HG03520 (cell line): ENCODE measurements around the gene SHFL.

ENCODE experiments used
- ATAC-seq: cut with Tn5 transposase; IDR thresholded peaks from one replicate; pipeline ENCODE4 v1.9.1; 2021; ENCODE audit warnings: mild to moderate bottlenecking, moderate library complexity; ENCODE audit not compliant: unreplicated experiment

Gene SHFL

DNA sequence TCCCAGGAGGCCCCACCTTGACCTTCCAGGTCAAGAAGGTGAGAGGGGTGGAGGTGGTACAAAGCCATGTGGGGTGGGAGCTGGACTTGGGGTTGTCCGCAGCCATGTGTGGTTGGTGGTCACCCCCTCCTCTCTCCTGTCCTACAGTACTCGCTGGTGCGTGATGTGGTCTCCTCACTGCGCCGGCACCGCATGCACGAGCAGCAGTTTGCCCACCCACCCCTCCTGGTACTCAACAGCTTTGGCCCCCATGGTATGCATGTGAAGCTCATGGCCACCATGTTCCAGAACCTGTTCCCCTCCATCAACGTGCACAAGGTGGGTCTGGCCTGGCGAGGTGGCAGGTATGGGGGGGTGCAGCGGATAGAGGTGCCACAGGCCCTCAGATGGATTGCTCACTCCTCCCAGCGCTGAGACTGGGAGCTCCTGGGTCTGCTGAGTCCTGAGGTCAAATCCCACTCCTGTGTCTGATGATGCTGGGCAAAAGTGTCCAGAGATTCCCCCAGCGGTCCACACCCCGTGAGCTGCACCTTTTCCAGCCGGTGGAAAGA is 21.8 kb downstream of the SHFL start:
- no peak for ATAC-seq

DNA sequence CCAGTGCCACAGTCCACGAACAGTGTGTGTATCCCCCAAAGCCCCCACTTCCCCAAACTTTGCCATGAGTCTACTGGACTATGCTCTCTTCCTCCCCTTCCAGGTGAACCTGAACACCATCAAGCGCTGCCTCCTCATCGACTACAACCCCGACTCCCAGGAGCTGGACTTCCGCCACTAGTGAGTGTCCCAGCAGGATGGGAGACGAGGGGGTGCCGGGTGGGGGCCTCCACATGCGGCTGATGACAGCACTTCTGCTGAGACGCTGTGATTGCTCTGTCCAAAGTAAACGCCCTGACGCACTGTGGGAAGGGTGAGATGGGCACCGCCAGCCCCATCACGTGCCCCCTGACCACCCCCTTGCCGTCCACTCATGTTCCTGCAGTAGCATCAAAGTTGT is 23.4 kb downstream of the SHFL start:
- no peak for ATAC-seq

DNA sequence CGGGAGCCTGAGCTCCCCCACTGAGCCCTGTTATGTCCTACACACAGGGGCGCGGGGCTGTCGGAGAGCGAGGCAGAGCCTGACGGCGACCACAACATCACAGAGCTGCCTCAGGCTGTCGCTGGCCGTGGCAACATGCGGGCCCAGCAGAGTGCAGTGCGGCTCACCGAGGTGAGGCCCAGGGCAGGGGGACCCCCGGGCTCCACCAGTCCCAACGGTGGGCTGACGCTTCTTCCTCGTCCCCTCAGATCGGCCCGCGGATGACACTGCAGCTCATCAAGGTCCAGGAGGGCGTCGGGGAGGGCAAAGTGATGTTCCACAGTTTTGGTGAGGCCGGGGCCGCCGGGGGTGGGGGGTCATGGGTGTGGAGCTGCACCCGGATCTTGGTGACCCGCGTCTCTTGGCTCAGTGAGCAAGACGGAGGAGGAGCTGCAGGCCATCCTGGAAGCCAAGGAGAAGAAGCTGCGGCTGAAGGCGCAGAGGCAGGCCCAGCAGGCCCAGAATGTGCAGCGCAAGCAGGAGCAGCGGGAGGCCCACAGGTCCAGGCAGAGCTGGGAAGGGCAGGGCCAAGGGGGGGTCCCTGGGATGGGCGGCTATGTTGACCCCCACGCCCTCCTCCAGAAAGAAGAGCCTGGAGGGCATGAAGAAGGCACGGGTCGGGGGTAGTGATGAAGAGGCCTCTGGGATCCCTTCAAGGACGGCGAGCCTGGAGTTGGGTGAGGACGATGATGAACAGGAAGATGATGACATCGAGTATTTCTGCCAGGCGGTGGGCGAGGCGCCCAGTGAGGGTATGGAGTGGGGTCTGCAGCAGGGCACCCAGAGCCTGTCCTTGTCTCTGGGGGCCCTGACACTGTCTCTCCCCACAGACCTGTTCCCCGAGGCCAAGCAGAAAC is 24.2 kb downstream of the SHFL start:
- no peak for ATAC-seq

DNA sequence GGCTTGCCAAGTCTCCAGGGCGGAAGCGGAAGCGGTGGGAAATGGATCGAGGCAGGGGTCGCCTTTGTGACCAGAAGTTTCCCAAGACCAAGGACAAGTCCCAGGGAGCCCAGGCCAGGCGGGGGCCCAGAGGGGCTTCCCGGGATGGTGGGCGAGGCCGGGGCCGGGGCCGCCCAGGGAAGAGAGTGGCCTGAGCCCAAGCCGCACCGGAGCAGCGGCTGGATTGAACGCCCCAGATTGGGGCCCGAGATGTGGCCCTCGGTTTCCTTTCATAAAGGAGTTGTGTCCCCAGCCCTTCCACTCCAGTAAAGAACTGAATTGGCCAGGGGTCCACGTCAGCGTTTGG is 24.8 kb downstream of the SHFL start:
- no peak for ATAC-seq

DNA sequence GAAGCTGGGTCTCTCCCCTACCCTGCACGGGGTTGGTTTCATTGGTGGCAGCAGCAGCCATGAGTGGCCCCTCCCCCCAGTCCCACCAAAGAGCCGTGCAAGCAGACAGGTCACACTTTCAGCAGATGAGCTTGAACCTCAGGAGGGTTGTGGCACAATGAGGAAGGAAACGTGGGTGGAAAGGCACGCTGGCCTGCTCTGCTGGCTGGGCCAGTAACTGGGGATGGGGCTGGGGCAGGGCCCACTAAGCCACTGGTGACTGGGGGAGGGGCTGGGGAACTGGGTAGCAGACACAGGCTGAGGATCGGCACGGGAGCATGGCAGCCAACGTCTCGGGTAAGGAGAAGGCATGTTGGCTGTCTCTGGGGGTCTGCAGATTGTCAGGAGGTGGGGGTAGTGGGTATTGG is 25.3 kb downstream of the SHFL start, which contains the start of gene P2RY11:
P2RY11 (plus strand) TSS at position 289 of the 407 bp plus-strand sequence; CDS start at position 318, 29 bp downstream.
- no peak for ATAC-seq

DNA sequence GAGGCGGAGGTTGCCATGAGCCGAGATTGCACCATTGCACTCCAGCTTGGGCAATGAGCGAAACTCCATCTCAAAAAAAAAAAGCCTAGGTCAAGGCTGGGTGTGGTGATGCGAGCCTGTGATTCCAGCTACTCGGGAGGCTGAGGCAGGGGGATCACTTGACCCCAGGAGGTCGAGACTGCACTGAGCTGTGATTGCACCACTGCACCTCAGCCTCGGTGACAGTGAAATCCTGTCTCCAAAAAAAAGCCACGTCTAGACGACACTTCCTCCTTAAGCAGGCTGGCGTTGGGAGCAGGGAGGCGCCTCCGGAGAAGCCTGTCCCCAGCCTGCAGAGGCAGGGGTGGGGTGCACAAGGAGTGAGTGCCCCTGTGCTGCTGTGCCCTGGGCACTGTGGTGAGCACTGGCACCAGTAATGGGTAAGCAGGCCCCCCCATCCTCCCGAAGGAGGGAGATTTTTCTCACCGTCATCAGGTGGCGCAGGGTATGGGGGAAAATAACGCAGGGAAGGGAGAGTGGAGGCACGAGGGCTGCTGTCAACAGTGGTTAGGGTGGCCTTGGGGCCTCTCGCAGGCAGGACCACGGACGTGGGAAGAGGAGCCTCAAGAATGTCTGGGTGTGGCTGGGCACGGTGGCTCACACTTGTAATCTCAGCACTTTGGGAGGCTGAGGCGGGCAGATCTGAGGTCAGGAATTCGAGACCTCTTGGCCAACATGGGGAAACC is 26.1 kb downstream of the SHFL start:
- no peak for ATAC-seq

DNA sequence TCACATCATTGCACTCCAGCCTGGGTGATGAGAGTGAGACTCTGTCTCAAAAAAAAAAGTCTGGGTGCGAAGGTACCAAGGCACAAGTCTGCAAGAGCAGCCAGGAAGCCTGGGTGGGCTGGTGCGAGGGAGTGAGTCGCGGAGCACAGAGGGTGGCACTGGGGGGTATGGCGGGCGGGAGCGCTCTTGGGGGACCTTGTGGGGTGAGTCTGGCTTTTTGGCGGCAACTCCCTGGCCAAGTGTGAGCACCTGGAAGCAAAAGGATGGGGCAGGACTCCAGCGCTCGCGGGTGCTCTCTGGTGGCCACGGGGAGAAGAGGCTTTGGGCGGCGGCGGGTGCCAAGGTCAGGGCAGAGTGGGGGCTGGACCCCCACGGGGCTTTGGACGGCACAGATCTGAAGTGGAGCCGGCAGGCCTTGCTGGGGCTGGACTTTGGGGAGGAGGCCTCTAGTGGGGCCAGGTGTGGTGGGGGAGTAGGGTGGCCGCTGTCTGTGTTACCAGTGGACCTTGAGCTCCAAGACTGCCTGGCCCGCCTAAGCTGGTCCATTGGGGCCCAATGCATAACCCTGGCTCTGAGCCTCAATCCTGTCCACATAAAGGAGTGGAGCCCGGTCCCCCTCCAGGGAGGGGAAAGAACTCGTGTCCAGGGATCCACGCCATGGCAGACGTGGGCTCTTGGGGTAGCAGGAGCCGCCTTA is 26.9 kb downstream of the SHFL start:
- no peak for ATAC-seq

DNA sequence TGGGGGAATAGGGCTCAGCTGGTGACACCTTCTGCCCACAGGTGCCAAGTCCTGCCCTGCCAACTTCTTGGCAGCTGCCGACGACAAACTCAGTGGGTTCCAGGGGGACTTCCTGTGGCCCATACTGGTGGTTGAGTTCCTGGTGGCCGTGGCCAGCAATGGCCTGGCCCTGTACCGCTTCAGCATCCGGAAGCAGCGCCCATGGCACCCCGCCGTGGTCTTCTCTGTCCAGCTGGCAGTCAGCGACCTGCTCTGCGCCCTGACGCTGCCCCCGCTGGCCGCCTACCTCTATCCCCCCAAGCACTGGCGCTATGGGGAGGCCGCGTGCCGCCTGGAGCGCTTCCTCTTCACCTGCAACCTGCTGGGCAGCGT is 27.5 kb downstream of the SHFL start:
- ATAC-seq = no peak

DNA sequence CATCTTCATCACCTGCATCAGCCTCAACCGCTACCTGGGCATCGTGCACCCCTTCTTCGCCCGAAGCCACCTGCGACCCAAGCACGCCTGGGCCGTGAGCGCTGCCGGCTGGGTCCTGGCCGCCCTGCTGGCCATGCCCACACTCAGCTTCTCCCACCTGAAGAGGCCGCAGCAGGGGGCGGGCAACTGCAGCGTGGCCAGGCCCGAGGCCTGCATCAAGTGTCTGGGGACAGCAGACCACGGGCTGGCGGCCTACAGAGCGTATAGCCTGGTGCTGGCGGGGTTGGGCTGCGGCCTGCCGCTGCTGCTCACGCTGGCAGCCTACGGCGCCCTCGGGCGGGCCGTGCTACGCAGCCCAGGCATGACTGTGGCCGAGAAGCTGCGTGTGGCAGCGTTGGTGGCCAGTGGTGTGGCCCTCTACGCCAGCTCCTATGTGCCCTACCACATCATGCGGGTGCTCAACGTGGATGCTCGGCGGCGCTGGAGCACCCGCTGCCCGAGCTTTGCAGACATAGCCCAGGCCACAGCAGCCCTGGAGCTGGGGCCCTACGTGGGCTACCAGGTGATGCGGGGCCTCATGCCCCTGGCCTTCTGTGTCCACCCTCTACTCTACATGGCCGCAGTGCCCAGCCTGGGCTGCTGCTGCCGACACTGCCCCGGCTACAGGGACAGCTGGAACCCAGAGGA is 28.0 kb downstream of the SHFL start:
- no peak for ATAC-seq

DNA sequence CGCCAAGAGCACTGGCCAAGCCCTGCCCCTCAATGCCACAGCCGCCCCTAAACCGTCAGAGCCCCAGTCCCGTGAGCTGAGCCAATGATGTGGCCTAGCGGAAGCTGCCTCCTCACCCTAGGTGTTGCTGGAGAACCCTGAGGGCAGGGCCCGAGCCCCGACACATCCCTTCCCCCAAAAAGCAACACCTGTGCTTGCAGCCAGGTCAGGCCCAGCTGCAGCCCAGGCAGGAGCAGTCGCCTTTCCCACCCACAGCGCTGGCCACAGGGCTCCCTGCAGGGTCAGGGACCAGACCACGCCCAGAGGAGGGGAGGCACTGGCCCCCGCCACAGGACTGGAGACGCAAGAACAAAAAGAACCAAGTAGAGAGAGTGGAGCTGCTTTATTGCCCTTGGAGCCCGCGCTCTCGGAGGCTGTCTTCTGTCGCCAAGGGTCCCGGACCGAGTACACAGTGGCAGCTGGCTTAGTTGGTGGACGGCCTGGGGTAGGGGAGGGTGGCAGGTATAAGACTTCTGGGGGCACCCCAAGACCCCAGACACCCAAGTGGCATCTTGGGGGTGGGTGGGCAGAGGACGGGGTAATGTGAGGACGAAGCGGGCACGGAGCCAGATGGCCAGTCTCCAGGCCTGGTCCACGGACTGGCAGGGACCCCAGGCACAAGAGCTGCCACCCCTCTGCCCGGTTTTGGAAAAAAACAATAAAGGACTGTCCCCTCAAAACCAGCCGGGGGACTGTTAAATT is 28.7 kb downstream of the SHFL start:
- no peak for ATAC-seq

DNA sequence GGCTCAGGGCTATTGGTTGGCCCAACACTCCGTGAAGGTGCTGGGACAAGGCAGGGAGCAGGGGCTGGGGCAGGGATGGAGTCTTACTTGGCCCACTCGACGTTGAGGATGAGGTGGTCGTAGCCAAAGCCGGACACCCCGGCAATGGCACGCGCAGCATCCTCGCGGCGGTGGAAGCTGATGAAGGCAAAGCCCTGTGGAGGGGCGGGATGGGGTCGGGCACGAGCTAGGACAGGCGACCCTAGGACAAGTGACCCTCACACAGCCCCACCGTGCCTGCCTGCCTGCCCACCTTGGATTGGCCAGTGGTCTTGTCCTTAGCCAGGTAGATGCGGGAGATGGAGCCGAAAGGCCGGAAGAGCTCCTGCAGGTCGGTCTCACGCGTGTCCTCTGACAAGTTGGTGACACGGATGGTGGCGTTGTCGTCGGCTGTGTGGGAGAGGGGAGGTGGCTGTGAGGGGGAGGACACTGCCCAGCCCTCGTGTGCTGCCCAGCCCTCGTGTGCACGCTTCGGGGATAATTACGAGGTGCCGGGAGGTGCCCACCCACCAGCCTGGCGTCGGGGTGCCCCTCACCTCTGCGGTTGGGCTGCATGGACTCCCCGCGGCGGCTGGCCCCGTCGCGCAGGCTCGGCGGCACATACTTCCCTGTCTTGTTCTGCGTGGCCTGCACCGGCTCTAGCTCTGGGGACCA is 29.4 kb downstream of the SHFL start:
- ATAC-seq = no peak

DNA sequence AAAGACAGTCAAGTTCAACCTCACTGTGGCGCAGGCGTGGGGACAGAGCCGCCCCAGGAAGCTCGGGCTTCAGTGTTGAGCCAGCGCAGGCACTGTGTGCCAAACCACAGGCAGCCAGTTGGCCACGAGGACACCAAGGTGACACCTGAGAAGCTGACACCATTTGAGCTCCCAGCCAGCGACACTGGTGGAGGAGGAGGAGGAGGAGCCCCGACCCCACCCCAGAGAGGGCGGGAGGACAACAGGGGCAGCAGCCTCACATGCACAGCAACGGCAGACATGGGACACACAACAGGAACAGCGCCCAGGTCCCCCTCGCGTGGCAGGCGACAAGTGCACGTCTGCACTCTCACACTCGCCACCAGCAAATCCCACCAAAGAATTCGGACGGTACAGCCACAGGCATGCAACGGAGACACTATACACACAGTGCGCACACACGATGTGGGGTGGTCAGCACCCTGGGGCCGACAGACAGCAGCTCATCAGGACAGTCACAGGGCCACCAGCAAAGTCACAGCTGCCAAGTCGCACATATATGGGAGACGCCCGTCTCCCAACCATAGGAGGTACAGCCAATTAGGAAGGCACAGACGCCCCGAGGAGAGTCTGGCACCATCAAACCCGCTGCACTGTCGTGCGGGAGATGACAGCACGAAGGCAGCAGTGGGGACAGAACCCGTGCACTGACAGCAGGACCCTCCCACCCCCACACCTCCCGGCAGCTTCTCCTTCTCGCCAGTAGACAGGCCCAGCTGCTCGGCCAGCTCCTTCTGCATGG is 30.2 kb downstream of the SHFL start:
- ATAC-seq = no peak

DNA sequence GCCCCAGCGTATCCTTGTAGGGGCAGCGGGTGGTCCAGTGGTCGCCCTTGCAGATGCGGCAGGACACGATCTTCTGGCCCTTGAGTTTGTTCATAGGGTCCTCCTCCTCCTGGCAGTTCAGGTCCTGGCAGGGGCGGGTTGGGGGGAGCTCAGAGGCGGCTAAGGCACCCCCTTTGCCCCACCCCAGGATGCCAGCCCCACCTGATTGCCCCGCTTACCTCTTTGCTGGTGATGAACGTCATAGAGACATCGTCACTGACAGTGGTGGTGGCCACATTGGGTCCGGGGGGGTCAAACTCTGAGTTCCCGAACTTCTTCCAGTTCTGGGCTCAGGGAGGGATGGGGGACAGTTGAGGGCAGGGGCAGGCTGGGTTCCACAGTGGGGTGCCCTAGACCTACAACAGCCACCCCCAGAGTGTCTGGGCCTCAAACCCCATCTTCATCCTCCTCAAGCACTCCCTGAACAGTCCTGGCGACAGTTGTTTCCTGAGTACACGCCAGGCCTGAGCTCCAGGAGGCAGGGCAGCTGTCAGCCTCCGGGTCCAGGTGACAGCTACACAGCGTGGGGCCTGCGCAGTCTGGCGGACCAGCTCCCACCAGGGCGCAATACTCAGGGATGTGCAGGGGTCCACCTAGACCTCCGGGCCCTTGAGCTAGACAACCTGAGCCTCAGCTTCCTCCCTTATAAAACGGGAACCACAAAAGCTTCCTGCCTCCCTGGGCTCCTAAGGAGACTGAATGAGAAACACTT is 30.9 kb downstream of the SHFL start:
- ATAC-seq = no peak

DNA sequence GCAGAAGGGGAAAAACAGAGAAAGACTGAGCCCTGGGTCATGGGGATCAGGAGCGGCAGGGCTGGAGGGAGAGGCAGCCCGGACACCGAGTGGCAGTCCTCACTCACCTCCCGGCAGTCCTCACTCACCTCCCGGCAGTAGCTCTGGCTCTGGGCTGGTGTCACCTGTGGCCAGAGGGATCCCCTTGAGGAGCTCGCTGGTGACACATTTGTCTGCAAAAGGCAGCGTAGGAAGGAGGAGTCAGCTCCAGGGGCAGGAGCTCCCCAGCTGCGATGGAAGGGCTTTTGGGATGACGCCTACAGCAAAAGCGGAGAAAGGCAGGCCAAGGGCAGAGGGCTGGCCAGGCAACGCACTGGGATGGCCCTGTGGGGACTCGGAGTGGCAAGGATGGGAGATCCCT is 32.8 kb downstream of the SHFL start:
- no peak for ATAC-seq

DNA sequence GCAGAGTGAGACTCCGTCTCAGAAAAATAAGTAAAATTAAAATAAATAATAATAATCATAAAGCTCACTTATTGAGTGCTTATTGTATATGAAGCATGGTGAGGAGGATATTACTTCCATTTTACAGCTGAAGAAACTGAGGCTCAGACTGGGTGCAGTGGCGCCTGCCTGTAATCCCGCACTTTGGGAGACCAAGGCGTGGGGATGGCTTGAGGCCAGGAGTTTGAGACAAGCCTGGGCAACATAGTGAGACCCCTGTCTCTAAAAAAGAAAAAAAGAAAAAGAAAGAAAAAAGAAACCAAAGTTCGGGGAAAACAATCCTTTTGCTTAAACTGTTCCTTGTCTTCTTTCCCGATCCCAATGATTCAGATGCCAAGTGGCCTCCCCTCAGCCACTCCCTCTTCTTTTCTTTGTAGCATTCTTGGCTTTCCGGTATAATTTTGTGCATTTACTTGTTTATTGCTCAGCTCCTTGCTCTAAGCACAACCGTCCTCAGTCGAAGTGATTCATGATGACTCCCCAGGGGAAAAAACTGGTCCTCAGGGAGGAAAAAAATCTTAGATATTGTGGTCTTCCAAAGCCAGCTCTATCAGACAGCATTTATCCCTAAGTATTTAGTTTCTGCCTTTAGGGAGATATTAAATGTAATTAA is 34.5 kb downstream of the SHFL start:
- no peak for ATAC-seq

DNA sequence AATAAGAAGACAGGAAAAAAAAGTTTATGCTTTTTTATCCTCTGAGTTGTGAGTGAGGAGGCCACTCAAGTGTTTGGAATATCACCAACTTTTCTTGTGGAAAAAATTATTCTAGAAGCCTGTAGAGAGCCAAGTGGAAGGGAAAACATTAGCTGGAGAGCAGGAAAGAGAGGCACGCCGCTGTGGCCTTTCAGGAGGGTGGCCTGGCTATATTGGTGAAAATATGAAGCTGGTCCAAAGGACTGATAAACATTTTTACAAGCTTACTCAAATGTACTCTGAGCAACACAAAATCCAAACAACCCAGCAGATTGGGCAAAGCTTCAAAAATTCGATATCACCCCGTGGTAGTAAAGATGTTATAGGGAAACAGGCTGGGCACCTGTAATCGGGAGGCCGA is 35.9 kb downstream of the SHFL start:
- no peak for ATAC-seq

DNA sequence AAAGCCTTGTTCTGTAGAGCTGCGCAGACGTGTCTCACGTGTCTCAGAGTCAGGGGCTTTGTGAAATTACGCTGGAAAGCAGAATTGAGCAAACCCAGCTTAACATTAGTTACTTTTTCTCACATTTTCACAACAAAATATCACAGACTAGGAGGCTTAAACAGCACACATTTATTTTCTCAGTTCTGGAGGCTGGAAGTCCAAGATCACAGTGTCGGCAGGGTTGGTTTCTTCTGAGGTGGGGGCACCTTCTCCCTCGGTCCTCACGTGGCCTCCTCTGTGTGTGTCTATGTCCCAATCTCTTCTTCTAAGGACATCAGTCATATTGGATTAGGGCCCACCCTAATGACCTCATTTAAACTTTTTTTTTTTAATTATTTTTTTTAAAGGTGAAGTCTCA is 38.3 kb downstream of the SHFL start:
- ATAC-seq = no peak

DNA sequence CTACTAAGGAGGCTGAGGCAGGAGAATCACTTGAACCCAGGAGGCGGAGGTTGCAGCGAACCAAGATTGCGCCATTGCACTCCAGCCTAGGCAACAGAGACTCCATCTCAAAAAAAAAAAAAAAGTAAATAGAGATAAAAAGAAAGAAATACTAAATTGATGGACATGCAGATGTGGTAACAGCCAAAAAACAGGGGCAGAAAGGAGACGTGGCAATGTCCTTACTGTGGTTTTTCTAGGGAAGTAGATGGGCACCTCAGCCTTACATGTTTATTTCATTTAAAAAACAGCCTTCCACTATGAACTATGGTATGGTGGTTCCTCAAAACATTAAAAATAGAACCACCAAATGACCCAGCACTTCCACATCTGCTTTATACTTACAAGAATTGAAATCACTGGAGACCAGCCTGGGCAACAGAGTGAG is 40.1 kb downstream of the SHFL start:
- ATAC-seq = no peak
